ENCODE results near the gene SPTSSB. TPM values are rescaled to one million over a fixed set of nuclear protein-coding genes. Genes with fewer than 3 reads are reported as not detected.

Gene SPTSSB
- total and polyA plus RNA-seq, 2 donors (not counting 1 experiment from before 2014, with no cell fraction given), result under 0.01 TPM; not detected in 1

DNA sequence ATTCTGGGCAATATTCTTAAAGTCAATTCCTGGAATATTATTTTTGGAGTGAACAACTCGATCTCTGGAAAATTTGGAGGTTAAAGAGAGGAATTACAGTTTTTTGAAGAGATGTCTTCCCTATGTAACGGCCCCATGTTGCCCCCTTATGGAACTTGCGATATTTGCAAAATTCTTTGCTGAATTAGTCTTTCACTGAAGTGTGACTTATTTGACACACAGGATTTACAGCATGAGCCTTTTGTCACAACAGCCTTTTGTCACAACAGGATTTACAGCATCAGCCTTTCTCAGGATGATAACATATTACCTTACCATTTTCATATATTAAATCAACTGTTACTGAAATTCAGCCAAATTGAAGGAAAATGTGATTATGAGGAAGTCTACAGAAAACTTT lies 37.8 kb upstream of the SPTSSB start:
- Histone ChIP-seq H3K4me2 (ENCODE audit: extremely low read depth, insufficient read depth, low read length) (no peak overlapping the region), H3K9ac (ENCODE audit: insufficient read depth, low read length) (no peak overlapping the region), H3K9me3 (ENCODE audit: control insufficient read depth, insufficient read depth, low read depth, low read length) (no peaks in the 10 kb centered on the region), H3K36me3 (ENCODE audit: control insufficient read depth, insufficient read depth, low read length) (no peaks in the 10 kb centered on the region), H3K4me3 (replicated peaks in 1 of 4; ENCODE audit: control extremely low read depth in 1 of 4, insufficient read depth in 1 of 4, low read depth in 3 of 4, low read length in 4 of 4) (no peak overlapping the region), H3K27me3 (ENCODE audit: control insufficient read depth, insufficient read depth, low read length) (no peaks in the 10 kb centered on the region), H4K20me1 (ENCODE audit: control insufficient read depth, extremely low read depth, insufficient read depth, low read length) (no peaks in the 10 kb centered on the region), H3K79me2 (ENCODE audit: control insufficient read depth, insufficient read depth, low read length) (no peaks in the 10 kb centered on the region), H3K4me1 (ENCODE audit: control insufficient read depth, extremely low read depth, insufficient read depth, low read length) (peaks cover 3% of the 10 kb centered on the region), H2AFZ (ENCODE audit: low read length) (no peak overlapping the region), H3K27ac (ENCODE audit: insufficient read depth, low read length) (no peak overlapping the region)
- DNase-seq (ENCODE audit: low read depth in 2 of 2), result peak; percentile 27 to 62
- no peak for TF ChIP-seq EZH2 (IDR thresholded peaks at IDR 0.05; ENCODE audit: low read length, missing control alignments)
- TF ChIP-seq, protein P1, sequence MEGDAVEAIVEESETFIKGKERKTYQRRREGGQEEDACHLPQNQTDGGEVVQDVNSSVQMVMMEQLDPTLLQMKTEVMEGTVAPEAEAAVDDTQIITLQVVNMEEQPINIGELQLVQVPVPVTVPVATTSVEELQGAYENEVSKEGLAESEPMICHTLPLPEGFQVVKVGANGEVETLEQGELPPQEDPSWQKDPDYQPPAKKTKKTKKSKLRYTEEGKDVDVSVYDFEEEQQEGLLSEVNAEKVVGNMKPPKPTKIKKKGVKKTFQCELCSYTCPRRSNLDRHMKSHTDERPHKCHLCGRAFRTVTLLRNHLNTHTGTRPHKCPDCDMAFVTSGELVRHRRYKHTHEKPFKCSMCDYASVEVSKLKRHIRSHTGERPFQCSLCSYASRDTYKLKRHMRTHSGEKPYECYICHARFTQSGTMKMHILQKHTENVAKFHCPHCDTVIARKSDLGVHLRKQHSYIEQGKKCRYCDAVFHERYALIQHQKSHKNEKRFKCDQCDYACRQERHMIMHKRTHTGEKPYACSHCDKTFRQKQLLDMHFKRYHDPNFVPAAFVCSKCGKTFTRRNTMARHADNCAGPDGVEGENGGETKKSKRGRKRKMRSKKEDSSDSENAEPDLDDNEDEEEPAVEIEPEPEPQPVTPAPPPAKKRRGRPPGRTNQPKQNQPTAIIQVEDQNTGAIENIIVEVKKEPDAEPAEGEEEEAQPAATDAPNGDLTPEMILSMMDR (conservative IDR thresholded peaks at IDR 0.05 in 1 of 2, IDR thresholded peaks at IDR 0.05 in 1 of 2; ENCODE audit: low read depth in 1 of 2, low read length in 2 of 2), result peak; percentile 62 to 64

DNA sequence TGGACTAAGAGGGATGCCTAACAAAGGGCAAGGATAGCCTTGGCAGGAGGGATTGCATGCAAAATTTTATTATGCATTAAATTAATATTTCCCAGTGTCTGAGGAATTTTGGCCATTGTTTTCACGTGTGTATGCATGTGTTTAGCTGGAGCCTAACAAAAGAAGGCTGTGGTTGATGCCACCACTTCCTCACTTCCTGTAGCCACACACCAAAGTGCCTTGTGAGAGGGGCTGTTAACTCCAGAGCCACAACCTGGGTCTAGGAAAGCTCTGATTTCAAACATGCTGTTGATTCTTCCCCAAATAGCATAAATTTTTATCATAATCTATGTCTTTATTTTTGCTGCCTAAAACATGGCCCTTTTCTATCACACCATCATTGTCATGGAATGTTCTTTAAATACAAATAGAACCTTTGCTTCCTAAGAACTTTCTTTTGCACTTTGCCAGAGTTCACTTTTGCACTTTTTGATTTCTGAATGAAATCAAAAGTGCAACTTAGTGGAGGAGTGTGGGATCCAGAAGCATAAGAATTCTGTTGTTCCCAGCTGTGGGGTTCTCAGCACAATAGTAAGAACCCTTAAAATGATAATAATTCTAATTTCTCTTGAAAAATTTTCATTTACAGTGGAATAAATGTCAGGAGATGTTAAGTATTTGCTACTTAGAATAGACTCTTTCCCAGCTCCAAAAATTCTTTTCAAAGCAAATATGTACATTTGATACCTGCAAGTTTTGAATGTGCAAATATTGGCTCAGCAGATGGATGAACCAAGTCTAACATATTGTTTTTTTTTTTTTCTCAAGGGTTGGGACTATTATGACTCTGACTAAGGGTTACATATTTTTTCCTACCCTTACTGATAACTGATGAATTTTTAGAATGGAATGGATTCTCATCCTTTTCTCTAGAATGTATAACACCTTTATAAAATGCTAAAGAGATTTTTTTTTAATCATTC lies 35.6 kb upstream of the SPTSSB start:
- Histone ChIP-seq H3K4me3 (replicated peaks in 1 of 4; ENCODE audit: control extremely low read depth in 1 of 4, insufficient read depth in 1 of 4, low read depth in 3 of 4, low read length in 4 of 4) (no peak overlapping the region), H3K9me3 (ENCODE audit: control insufficient read depth, insufficient read depth, low read depth, low read length) (no peaks in the 10 kb centered on the region), H3K27ac (ENCODE audit: insufficient read depth, low read length) (no peak overlapping the region), H3K27me3 (ENCODE audit: control insufficient read depth, insufficient read depth, low read length) (no peaks in the 10 kb centered on the region), H3K36me3 (ENCODE audit: control insufficient read depth, insufficient read depth, low read length) (no peaks in the 10 kb centered on the region), H3K9ac (ENCODE audit: insufficient read depth, low read length) (no peak overlapping the region), H2AFZ (ENCODE audit: low read length) (no peak overlapping the region), H3K4me2 (ENCODE audit: extremely low read depth, insufficient read depth, low read length) (no peak overlapping the region), H3K4me1 (ENCODE audit: control insufficient read depth, extremely low read depth, insufficient read depth, low read length) (no peaks in the 10 kb centered on the region), H4K20me1 (ENCODE audit: control insufficient read depth, extremely low read depth, insufficient read depth, low read length) (no peaks in the 10 kb centered on the region), H3K79me2 (ENCODE audit: control insufficient read depth, insufficient read depth, low read length) (no peaks in the 10 kb centered on the region)
- DNase-seq (ENCODE audit: low read depth in 2 of 2), result no peak
- no peak for TF ChIP-seq EZH2 (IDR thresholded peaks at IDR 0.05; ENCODE audit: low read length, missing control alignments)
- TF ChIP-seq, protein P1 (conservative IDR thresholded peaks at IDR 0.05 in 1 of 2, IDR thresholded peaks at IDR 0.05 in 1 of 2; ENCODE audit: low read depth in 1 of 2, low read length in 2 of 2), result no peak

DNA sequence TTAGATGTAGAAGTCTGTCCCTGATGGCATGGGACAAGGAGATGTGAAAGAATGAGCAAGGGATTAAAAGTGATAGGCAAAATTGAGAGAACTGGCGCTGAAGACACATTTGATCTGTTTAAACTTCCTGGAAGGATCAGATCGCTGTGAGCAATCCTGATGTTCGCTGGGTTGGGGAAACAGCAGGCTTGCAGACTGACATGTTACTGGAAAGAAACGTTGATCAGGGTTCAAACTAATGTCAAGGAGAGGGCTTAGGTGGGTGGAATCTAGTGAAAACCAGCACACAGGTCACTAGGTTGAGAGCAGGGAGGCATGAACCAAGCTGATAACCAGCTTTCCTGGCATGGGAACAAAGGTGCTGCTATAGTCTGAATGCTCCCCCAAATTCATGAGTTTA lies 34.5 kb upstream of the SPTSSB start:
- TF ChIP-seq EZH2 (IDR thresholded peaks at IDR 0.05; ENCODE audit: low read length, missing control alignments), result no peak
- TF ChIP-seq, protein P1 (conservative IDR thresholded peaks at IDR 0.05 in 1 of 2, IDR thresholded peaks at IDR 0.05 in 1 of 2; ENCODE audit: low read depth in 1 of 2, low read length in 2 of 2), result no peak
- Histone ChIP-seq H3K27ac (ENCODE audit: insufficient read depth, low read length) (no peak overlapping the region), H3K4me1 (ENCODE audit: control insufficient read depth, extremely low read depth, insufficient read depth, low read length) (no peaks in the 10 kb centered on the region), H2AFZ (ENCODE audit: low read length) (no peak overlapping the region), H3K36me3 (ENCODE audit: control insufficient read depth, insufficient read depth, low read length) (no peaks in the 10 kb centered on the region), H3K9ac (ENCODE audit: insufficient read depth, low read length) (no peak overlapping the region), H3K4me3 (replicated peaks in 1 of 4; ENCODE audit: control extremely low read depth in 1 of 4, insufficient read depth in 1 of 4, low read depth in 3 of 4, low read length in 4 of 4) (no peak overlapping the region), H3K79me2 (ENCODE audit: control insufficient read depth, insufficient read depth, low read length) (no peaks in the 10 kb centered on the region), H3K27me3 (ENCODE audit: control insufficient read depth, insufficient read depth, low read length) (no peaks in the 10 kb centered on the region), H3K9me3 (ENCODE audit: control insufficient read depth, insufficient read depth, low read depth, low read length) (no peaks in the 10 kb centered on the region), H3K4me2 (ENCODE audit: extremely low read depth, insufficient read depth, low read length) (no peak overlapping the region), H4K20me1 (ENCODE audit: control insufficient read depth, extremely low read depth, insufficient read depth, low read length) (no peaks in the 10 kb centered on the region)
- no peak for DNase-seq (ENCODE audit: low read depth in 2 of 2)
